ENCODE measurements around the gene PRUNE2.

DNA sequence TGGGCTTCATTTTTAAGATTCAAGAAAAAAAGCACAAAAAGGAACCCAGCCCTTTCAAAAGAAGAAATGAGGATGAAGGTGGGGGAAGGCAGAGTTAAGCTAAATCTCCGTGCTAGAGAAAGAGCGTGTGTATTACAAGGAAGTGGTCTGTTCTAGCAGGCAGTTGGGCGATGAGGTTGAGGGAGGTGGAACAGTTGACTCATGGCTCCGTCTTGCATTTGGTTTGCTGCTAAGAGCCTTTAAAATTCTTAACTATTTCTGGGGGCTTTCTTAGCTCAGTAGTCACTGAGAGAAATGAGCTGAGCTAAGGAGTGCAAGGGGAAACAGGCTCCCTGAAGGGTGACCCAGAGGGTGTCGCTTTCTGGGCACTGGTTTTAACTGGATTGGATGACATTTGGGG is 329.6 kb downstream of the PRUNE2 start:
- TF ChIP-seq, protein P1, sequence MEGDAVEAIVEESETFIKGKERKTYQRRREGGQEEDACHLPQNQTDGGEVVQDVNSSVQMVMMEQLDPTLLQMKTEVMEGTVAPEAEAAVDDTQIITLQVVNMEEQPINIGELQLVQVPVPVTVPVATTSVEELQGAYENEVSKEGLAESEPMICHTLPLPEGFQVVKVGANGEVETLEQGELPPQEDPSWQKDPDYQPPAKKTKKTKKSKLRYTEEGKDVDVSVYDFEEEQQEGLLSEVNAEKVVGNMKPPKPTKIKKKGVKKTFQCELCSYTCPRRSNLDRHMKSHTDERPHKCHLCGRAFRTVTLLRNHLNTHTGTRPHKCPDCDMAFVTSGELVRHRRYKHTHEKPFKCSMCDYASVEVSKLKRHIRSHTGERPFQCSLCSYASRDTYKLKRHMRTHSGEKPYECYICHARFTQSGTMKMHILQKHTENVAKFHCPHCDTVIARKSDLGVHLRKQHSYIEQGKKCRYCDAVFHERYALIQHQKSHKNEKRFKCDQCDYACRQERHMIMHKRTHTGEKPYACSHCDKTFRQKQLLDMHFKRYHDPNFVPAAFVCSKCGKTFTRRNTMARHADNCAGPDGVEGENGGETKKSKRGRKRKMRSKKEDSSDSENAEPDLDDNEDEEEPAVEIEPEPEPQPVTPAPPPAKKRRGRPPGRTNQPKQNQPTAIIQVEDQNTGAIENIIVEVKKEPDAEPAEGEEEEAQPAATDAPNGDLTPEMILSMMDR (IDR thresholded peaks at IDR 0.05): no peak
- TF ChIP-seq, protein P2, sequence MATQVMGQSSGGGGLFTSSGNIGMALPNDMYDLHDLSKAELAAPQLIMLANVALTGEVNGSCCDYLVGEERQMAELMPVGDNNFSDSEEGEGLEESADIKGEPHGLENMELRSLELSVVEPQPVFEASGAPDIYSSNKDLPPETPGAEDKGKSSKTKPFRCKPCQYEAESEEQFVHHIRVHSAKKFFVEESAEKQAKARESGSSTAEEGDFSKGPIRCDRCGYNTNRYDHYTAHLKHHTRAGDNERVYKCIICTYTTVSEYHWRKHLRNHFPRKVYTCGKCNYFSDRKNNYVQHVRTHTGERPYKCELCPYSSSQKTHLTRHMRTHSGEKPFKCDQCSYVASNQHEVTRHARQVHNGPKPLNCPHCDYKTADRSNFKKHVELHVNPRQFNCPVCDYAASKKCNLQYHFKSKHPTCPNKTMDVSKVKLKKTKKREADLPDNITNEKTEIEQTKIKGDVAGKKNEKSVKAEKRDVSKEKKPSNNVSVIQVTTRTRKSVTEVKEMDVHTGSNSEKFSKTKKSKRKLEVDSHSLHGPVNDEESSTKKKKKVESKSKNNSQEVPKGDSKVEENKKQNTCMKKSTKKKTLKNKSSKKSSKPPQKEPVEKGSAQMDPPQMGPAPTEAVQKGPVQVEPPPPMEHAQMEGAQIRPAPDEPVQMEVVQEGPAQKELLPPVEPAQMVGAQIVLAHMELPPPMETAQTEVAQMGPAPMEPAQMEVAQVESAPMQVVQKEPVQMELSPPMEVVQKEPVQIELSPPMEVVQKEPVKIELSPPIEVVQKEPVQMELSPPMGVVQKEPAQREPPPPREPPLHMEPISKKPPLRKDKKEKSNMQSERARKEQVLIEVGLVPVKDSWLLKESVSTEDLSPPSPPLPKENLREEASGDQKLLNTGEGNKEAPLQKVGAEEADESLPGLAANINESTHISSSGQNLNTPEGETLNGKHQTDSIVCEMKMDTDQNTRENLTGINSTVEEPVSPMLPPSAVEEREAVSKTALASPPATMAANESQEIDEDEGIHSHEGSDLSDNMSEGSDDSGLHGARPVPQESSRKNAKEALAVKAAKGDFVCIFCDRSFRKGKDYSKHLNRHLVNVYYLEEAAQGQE (IDR thresholded peaks at IDR 0.05; ENCODE audit: low read depth, low read length): no peak
- TF ChIP-seq, protein P3, sequence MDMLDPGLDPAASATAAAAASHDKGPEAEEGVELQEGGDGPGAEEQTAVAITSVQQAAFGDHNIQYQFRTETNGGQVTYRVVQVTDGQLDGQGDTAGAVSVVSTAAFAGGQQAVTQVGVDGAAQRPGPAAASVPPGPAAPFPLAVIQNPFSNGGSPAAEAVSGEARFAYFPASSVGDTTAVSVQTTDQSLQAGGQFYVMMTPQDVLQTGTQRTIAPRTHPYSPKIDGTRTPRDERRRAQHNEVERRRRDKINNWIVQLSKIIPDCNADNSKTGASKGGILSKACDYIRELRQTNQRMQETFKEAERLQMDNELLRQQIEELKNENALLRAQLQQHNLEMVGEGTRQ (IDR thresholded peaks at IDR 0.05; ENCODE audit: borderline replicate concordance, low read depth, low read length): no peak
- TF ChIP-seq EZH2phosphoT487 (IDR thresholded peaks at IDR 0.05; ENCODE audit: borderline replicate concordance, low read depth) (no peak), YY1 (IDR thresholded peaks at IDR 0.05; ENCODE audit: low read depth) (no peak), TAF1 (IDR thresholded peaks at IDR 0.05; ENCODE audit: borderline replicate concordance, low read depth, low read length) (no peak), RAD21 (IDR thresholded peaks at IDR 0.05; ENCODE audit: low read length) (no peak), EP300 (IDR thresholded peaks at IDR 0.05; ENCODE audit: borderline replicate concordance in 1 of 2, low read depth in 1 of 2, low read length in 1 of 2) (no peak), RCOR1 (IDR thresholded peaks at IDR 0.05; ENCODE audit: low read length) (no peak), TCF12 (IDR thresholded peaks at IDR 0.05) (no peak), SMC3 (IDR thresholded peaks at IDR 0.05; ENCODE audit: low read depth, low read length) (no peak), NRF1 (IDR thresholded peaks at IDR 0.05; ENCODE audit: low read depth, low read length) (no peak)
- TF ChIP-seq, protein P4, sequence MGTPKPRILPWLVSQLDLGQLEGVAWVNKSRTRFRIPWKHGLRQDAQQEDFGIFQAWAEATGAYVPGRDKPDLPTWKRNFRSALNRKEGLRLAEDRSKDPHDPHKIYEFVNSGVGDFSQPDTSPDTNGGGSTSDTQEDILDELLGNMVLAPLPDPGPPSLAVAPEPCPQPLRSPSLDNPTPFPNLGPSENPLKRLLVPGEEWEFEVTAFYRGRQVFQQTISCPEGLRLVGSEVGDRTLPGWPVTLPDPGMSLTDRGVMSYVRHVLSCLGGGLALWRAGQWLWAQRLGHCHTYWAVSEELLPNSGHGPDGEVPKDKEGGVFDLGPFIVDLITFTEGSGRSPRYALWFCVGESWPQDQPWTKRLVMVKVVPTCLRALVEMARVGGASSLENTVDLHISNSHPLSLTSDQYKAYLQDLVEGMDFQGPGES (IDR thresholded peaks at IDR 0.05; ENCODE audit: low read depth, low read length): no peak
